ENCODE data around the gene KRTAP10-3.

Gene KRTAP10-3

DNA sequence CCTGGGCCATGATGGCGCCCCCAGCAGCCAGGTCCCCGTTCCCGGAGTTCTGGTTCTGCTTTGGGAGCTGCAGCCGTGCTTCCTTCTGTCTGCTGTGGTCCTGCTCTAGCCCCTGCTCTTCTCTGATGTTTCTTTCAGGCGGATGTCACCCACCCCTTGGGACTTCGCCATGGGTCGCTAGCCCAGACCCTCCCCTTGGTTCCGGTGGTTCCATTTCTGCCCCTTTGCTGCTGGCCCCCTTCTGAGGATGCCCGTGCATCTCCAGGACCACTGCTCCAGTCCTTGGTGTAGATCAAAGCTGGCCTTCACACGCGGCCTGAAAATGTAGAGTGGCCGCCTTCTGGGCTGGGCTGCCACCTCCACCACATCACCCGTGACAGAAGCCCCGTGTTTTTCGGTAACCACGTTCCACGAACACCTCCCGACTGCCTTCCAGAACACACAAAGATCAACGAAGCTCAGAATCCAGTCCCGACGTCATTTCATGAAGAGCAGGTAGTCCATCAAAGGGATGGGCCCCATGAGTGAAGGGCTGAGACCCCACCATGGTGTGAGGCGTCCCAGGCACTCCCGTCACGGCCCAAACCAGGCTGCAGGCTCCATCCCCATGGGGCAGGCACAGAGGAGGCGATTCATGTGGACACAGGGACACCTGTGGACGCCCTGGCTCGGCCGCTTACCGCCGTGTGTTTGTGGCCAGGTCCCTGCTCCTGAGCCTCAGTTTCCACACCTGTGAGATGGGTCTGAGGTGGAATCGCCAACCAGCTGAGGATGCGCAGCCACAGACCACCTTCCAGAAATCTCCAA, 43.0 kb downstream of the KRTAP10-3 start:
- no peak for DNase-seq (ENCODE audit: low spot score)

DNA sequence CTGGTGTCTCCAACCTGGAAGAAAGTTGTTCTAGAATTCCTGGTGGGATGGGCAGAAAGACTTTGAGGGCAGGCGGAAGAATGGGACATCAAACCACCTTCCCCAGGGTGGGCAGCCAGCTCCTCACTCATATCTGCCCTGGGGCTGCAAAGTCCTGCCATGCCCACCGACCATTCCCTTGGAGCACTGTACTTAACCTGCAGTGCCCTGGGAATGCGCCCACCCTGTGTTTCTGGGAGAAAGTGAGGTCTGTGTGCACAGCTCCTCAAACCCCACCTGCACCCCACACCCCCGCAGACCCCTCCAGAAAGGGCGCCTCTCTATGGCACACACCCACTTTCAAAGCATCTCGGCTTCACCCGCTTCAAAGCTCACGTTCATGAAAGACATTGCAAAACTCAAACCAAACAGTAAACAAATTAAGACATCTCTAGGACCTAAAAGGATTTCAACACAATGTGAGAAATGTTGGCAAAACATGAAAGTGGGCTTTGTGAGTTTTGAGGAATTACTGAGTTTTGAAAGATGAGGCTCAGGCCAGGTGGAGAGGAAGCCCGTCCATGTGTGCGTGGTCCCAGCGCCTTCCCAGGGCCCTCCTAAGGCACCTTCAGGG, 43.7 kb downstream of the KRTAP10-3 start:
- no peak for DNase-seq (ENCODE audit: low spot score)

DNA sequence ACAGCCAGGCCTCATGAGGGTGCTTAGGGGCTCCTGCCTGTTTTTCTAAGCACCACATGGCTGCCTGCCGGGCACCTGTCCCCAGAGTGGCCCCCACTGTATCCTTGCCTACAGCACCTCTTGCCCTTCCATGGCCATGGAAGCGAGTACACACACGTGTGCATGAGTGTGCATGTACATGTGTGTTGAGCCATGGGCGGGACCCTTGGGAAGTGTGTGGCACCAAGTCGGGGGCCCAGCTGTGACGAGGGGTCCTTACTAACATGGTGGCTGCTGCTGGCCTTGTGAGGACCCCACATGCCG, 44.4 kb downstream of the KRTAP10-3 start:
- DNase-seq (ENCODE audit: low spot score), result no peak

DNA sequence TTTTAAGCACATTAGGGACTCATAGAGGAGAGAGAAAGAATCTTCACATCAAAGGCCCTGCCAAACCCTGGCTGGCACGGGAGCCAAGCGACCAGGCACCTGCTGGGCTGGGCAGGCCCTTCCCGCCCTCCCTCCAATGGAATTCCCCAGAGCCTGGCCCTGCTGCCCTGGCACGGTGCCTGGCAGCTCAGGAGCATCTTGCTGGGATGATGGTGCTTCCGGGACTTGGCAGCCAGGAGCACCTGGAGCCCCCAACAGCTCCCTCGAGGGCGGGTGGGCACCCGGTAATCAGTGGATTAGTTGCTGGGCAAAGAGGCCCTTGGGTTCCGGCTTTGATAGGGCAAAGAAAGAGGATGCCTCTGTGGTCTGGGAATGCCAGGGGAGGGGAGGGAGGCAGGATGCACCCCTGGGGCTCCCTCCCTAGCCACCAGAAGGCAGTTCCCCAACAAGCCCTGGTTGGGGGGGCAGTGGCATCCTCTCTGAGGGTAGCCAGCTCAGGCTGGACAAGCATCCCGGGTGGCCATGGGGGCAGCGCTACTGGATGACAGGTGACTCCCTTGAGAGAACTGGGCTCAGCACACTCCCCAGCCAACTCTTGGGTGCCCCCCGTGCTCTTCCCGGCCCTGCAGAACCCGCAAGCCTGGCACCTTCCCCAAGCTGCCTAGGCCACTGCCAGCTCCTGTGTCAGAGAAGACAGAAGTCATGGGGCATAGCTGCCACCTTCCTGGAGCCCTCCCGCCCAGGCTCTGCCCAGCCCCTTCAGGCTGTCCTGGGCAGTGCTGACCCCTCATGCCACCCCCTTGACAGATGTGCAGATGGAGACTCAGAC, 45.0 kb downstream of the KRTAP10-3 start:
- DNase-seq (ENCODE audit: low spot score), result no peak

DNA sequence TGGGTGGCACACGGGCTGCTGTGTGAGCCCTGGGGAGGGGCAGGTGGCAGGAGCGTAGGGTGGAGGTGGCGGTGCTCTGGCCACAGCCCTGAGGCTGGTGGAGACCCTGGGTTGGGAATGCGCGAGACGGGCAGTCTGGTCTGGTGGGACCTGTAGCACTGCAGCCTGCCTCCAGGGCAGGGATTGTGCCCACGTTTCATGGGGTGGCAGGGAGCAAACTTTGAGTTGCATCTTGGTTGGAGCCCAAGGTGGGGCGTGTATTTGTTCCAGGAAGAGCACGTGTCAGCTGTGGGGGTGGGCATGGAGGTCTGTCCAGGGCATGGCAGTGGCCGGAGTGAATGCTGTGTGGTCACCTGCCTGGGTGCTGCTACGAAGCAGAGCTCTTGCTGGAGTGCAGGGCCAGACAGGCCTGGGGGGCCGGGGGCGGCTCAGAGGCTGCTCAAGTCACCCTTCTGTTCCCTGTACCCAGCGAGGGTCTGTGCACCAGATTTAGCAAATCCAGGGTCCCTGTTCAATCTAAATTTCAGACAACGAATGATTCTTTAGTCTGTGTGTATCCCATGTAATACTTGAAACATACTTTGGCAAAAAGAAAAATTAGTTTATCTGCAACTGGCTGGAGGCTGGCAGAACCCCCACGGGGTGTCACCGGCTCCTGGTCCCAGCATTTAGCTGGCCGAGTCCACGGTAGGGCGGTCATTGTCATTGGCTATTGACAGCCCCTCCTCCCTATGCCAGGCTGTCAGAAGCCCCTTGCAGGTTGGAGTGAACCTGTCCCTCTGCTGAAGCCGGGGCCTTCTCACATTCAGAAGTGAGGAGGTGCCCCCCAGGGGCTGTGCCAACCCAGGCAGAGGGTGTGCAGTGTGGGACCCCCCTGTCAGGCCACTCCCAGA, 45.9 kb downstream of the KRTAP10-3 start:
- no peak for DNase-seq (ENCODE audit: low spot score)

DNA sequence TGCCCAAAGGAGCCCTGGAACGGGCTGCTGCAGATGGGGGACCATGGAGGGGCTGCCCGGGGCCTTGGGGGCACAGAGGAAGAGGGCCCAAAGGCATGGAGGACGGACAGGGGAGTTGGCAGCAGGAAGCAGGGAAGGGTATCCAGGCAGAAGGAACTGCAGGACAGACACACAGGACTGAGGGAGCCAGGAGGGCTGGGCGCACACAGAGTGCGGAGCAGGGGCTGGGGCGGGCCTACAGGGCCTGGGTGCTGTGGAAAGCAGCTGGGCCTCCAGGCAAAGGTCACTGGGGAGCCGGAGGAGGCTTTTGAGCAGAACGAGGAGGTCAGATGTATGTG, 46.7 kb downstream of the KRTAP10-3 start:
- no peak for DNase-seq (ENCODE audit: low spot score)

DNA sequence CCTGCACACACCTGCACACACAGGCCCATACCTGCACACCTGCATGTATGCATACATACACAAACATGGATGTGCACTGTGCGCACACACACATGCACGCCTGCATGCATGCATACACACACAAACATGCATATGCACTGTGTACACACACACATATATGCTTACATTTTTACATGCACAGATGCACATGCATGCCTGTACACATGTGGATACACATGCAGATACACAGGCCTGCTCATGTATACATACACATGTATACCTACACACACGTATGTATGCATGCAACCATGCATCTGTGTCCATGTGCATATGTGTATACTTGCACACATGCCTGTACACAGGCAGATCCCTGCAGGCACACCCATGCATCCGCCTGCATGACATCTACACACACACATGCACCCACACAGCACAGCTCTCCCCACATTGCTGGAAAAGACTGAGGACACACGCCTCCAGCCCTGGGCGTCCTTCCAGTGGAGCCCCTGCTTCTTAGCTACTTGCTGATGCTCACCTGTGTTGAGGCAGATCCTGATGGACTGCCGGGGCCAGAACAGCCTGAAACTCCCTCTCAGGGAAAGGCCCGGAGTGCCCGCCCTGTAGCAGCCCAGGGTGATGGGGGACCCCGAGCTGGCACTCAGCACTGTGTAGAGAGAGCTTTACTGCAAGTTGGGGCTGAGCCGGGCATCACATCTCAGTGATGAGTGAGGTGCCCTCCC, 47.2 kb downstream of the KRTAP10-3 start:
- DNase-seq (ENCODE audit: low spot score), result no peak

DNA sequence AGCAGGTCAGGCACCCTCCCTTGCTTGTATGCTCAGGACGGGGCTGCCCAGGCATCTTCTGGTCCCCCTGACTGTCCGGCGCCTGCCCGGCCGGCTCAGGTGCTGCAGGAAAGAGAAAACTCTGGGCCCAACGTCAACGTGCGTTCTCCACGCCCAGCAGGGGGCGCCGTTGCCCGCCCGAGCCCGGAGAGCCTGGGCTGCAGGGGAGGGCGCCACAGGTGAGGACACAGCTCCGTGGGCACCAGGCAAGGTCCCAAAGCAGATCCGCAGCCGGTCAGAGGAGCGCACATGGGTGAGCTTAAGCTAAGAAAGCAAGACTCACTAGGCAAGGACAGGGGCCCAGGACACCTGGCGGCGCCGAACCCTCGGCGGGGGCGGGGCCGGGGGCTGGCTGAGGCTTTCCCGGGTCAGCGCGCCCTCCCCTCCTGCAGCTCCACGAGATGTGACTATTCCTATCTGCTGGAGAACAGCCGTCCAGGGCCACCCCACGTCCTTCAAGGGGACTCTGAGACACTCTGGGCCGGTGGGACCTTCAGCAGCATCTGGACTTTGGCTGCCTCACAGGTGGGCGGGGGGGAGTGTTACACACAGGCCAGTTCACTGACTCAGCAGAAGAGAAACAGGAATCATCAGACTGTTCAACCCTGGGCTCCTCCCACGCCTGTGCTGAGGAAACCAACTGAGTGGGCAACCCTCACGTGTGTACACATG, 47.9 kb downstream of the KRTAP10-3 start:
- peak; percentile 40 for DNase-seq (ENCODE audit: low spot score)

DNA sequence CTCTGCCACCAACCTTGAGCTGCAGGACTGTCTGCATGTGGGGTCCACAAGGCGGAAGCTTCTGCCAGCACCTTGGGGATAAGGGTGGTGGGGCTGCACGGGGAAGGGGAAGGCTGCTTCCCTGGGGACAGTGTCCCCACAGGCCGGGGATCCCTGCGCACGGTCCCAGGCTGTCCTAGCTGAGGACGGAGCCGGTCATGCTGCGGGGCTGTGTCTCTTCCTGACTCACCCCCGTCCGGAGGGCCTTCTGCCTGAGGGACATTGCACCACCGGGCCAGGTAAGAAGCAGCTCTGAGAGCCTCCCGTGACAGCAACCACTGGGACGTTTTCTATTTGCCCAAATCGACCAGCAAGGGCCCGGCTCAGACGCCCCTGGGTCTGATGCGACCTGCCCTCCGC, 48.5 kb downstream of the KRTAP10-3 start:
- no peak for DNase-seq (ENCODE audit: low spot score)

DNA sequence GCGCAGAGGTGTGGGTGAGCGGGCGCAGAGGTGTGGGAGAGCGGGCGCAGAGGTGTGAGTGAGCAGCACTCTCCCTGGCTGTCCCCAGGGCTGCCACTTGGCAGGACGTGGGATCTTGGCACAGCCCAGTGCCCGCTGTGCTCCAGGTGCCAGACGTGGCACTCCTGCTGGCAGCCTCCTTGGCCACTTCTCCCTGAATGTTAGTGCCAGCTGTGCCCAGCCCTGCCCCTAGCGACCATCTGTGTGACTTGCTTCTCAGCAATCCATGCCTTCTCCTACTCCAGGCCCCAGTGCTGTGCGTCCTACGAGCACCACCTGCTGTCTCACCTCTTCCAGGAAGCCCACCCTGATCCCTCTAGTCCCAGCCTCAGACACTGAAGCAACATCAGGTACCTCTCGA, 49.1 kb downstream of the KRTAP10-3 start:
- no peak for DNase-seq (ENCODE audit: low spot score)

DNA sequence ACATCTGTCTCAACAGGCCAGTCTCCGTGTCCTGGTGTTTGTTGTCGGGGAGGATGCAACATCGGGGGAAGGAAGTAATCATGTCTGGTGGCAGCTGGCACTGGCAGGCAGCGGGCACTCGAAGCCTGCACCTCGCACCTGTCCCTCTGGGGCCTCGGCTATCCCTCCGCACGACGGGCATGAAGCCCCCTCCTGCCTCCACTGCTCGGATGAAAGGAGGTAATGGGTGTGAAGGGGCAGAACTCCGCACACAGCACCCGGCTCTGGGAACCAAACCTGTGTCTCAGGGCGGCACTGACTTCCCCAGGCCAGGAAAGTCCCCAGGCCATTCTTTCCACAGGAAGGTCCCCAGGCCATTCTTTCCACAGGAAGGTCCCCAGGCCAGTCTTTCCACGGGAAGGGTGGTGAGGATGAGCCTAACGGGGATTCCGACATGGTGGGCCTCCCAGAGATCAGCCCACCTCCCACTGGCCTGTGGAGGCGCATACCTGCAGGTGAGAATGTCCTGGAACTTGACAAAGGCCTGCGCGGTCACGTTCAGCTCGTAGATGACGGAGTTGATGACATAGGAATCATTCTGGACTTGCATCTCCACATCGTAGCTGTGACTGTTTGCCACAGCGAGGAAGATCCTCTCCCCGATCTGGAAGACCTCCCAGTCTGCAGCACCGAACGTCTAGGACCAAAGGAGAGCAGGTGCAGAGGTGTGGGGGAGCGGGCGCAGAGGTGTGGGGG, 49.7 kb downstream of the KRTAP10-3 start:
- no peak for DNase-seq (ENCODE audit: low spot score)

DNA sequence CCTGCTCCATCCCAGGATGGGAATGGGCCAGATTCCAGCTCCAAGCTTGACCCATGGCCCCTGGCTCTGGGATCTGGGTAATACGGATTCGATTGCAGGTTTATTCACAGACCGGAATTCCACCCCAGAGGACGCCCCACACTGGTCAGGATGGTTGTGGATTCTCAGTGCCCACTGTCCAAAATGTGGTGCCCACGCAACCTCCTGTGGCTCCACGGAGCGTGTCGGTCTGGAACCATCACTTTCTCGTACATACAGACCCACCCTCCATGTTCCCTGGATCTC, 50.2 kb downstream of the KRTAP10-3 start:
- DNase-seq (ENCODE audit: low spot score), result no peak
